HEK293 (cell line): ENCODE results near the gene EDC3.

Source experiments
- GLIS2 ChIP-seq: fragments of 450-650 bp; formaldehyde crosslinking; IDR thresholded peaks from 2 replicates; pipeline ENCODE4 v1.5.1; 2016; ENCODE audit warnings: missing biosample characterization, missing genetic modification characterization
- KLF16 ChIP-seq: fragments of 450-650 bp; formaldehyde crosslinking; IDR thresholded peaks from 2 replicates; pipeline ENCODE4 v1.5.1; 2017; ENCODE audit warnings: missing biosample characterization, missing genetic modification characterization
- MEIS1 ChIP-seq: sonication (generic); formaldehyde crosslinking; IDR thresholded peaks from 2 replicates; pipeline ENCODE4 v1.8.1; 2022; ENCODE audit warnings: missing genetic modification reagents, mild to moderate bottlenecking, borderline replicate concordance
- PRDM1 ChIP-seq: fragments of 450-650 bp; formaldehyde crosslinking; IDR thresholded peaks from 2 replicates; pipeline ENCODE4; 2016; ENCODE audit warnings: missing biosample characterization, missing genetic modification characterization
- SETDB1 ChIP-seq: IDR thresholded peaks from one replicate; pipeline ENCODE4 v1.6.1; 2017; ENCODE audit warnings: mild to moderate bottlenecking, low read length, moderate library complexity, mixed read lengths; ENCODE audit not compliant: insufficient read length
- ZNF18 ChIP-seq: fragments of 450-650 bp; formaldehyde crosslinking; IDR thresholded peaks from 2 replicates; pipeline ENCODE4 v1.5.1; 2016; ENCODE audit warnings: missing biosample characterization, missing genetic modification characterization
- ZNF274 ChIP-seq, 2 experiments: fragments of 200-500 bp in 1 of 2; fragments of 450-650 bp in 1 of 2; sonication (Bioruptor generic) in 1 of 2; formaldehyde crosslinking in 1 of 2; IDR thresholded peaks; 2 replicates each; pipeline versions ENCODE4 v1.5.1 to v1.6.1; 2014 to 2016; ENCODE audit warnings: borderline replicate concordance in 1 of 2, inconsistent platforms in 1 of 2, low read length in 1 of 2, missing biosample characterization in 1 of 2, missing genetic modification characterization in 1 of 2
- ZNF341 ChIP-seq: fragments of 450-650 bp; formaldehyde crosslinking; IDR thresholded peaks from 2 replicates; pipeline ENCODE4; 2016; ENCODE audit warnings: low read depth, missing biosample characterization, missing genetic modification characterization
- ZNF521 ChIP-seq: fragments of 450-650 bp; formaldehyde crosslinking; IDR thresholded peaks from 2 replicates; pipeline ENCODE4 v1.5.1; 2017; ENCODE audit warnings: missing biosample characterization, mild to moderate bottlenecking, missing genetic modification characterization
- ZSCAN23 ChIP-seq: fragments of 450-650 bp; formaldehyde crosslinking; IDR thresholded peaks from 2 replicates; pipeline ENCODE4 v1.5.1; 2016; ENCODE audit warnings: missing biosample characterization, missing genetic modification characterization
- TF ChIP-seq, protein P1 (sequence below): fragments of 450-650 bp; formaldehyde crosslinking; IDR thresholded peaks from 2 replicates; pipeline ENCODE4 v1.5.1; 2016; ENCODE audit warnings: missing biosample characterization, missing genetic modification characterization
- TF ChIP-seq, protein P2 (sequence below): fragments of 450-650 bp; formaldehyde crosslinking; IDR thresholded peaks from 2 replicates; pipeline ENCODE4 v1.5.1; 2016; ENCODE audit warnings: missing biosample characterization, missing genetic modification characterization
- TF ChIP-seq, protein P3 (sequence below): fragments of 450-650 bp; formaldehyde crosslinking; IDR thresholded peaks from 2 replicates; pipeline ENCODE4 v1.5.1; 2016; ENCODE audit warnings: missing biosample characterization, missing genetic modification characterization, low read depth
- TF ChIP-seq, protein P4 (sequence below): fragments of 450-650 bp; formaldehyde crosslinking; IDR thresholded peaks from 2 replicates; pipeline ENCODE4 v1.5.1; 2016; ENCODE audit warnings: missing biosample characterization, missing genetic modification characterization

DNA sequence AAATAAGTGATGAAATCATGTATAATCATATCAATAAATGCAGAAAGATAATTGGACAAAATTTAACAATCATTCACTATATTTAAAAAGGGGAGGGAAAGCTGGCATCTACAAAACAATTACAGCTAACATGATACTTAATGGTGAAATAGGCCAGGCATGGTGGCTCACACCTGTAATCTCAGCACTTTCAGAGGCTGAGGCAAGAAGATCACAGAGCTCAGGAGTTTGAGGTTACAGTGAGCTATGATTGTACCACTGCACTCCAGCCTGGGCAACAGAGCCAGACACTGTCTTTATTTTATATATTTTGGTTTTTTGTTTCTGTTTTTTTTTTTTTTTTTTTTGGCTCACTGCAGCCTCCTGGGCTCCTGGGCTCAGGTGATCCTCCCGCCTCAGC, 12.1 kb downstream of the EDC3 start:
- TF ChIP-seq, protein P1, sequence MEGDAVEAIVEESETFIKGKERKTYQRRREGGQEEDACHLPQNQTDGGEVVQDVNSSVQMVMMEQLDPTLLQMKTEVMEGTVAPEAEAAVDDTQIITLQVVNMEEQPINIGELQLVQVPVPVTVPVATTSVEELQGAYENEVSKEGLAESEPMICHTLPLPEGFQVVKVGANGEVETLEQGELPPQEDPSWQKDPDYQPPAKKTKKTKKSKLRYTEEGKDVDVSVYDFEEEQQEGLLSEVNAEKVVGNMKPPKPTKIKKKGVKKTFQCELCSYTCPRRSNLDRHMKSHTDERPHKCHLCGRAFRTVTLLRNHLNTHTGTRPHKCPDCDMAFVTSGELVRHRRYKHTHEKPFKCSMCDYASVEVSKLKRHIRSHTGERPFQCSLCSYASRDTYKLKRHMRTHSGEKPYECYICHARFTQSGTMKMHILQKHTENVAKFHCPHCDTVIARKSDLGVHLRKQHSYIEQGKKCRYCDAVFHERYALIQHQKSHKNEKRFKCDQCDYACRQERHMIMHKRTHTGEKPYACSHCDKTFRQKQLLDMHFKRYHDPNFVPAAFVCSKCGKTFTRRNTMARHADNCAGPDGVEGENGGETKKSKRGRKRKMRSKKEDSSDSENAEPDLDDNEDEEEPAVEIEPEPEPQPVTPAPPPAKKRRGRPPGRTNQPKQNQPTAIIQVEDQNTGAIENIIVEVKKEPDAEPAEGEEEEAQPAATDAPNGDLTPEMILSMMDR (tag by site-specific recombination) = no peak
- TF ChIP-seq, protein P2, sequence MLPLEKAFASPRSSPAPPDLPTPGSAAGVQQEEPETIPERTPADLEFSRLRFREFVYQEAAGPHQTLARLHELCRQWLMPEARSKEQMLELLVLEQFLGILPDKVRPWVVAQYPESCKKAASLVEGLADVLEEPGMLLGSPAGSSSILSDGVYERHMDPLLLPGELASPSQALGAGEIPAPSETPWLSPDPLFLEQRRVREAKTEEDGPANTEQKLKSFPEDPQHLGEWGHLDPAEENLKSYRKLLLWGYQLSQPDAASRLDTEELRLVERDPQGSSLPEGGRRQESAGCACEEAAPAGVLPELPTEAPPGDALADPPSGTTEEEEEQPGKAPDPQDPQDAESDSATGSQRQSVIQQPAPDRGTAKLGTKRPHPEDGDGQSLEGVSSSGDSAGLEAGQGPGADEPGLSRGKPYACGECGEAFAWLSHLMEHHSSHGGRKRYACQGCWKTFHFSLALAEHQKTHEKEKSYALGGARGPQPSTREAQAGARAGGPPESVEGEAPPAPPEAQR (tag by site-specific recombination) = no peak
- TF ChIP-seq ZNF341 (tag by site-specific recombination) (no peak), ZNF274 (IDR thresholded peaks at IDR 0.05; ENCODE audit: low read length) (no peak), ZNF274 (tag by site-specific recombination; IDR thresholded peaks at IDR 0.05; ENCODE audit: borderline replicate concordance) (no peak), KLF16 (tag by site-specific recombination) (no peak), ZSCAN23 (tag by site-specific recombination) (no peak), PRDM1 (tag by site-specific recombination) (no peak), MEIS1 (CRISPR knock-in tag) (no peak), ZNF521 (tag by site-specific recombination) (no peak), GLIS2 (tag by site-specific recombination) (no peak), ZNF18 (tag by site-specific recombination) (no peak), SETDB1 (no peak)
- TF ChIP-seq, protein P3, sequence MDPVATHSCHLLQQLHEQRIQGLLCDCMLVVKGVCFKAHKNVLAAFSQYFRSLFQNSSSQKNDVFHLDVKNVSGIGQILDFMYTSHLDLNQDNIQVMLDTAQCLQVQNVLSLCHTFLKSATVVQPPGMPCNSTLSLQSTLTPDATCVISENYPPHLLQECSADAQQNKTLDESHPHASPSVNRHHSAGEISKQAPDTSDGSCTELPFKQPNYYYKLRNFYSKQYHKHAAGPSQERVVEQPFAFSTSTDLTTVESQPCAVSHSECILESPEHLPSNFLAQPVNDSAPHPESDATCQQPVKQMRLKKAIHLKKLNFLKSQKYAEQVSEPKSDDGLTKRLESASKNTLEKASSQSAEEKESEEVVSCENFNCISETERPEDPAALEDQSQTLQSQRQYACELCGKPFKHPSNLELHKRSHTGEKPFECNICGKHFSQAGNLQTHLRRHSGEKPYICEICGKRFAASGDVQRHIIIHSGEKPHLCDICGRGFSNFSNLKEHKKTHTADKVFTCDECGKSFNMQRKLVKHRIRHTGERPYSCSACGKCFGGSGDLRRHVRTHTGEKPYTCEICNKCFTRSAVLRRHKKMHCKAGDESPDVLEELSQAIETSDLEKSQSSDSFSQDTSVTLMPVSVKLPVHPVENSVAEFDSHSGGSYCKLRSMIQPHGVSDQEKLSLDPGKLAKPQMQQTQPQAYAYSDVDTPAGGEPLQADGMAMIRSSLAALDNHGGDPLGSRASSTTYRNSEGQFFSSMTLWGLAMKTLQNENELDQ (tag by site-specific recombination) = no peak
- TF ChIP-seq, protein P4, sequence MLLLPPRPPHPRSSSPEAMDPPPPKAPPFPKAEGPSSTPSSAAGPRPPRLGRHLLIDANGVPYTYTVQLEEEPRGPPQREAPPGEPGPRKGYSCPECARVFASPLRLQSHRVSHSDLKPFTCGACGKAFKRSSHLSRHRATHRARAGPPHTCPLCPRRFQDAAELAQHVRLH (tag by site-specific recombination) = no peak
